Suprapubic skin (tissue), 4 donors: ENCODE measurements around the gene ARL5C. TPM values are rescaled to one million over a fixed set of nuclear protein-coding genes. Genes with fewer than 3 reads are reported as not detected.

Experiments
- DNase-seq, 2 donors: peaks; one replicate each; pipeline ENCODE4 v3.0.0-alpha.2; 2019; ENCODE audit warnings: low spot score in 2 of 2
- H3K27ac ChIP-seq: fragments of 200-600 bp; sonication (generic); one replicate; pipeline ENCODE4 v1.5.1; 2019
- H3K27me3 ChIP-seq: fragments of 200-600 bp; sonication (generic); one replicate; pipeline ENCODE4 v1.5.1; 2019
- H3K36me3 ChIP-seq: fragments of 200-600 bp; sonication (generic); one replicate; pipeline ENCODE4 v1.5.1; 2019
- H3K4me1 ChIP-seq: fragments of 200-600 bp; sonication (generic); one replicate; pipeline ENCODE4 v1.5.1; 2019
- H3K4me3 ChIP-seq: fragments of 200-600 bp; sonication (generic); one replicate; pipeline ENCODE4 v1.5.1; 2019; ENCODE audit warnings: mild to moderate bottlenecking
- H3K9me3 ChIP-seq: fragments of 200-600 bp; sonication (generic); one replicate; pipeline ENCODE4 v1.5.1; 2019
- CTCF ChIP-seq, 2 donors: fragments of 200-600 bp in 1 of 2; fragments of 450-650 bp in 1 of 2; sonication (generic) in 1 of 2; IDR thresholded peaks; one replicate each; pipeline ENCODE4 v1.5.1; 2016 to 2019; ENCODE audit warnings: antibody characterized with exemption in 2 of 2, mild to moderate bottlenecking in 1 of 2, moderate library complexity in 1 of 2
- EP300 ChIP-seq: sonication (generic); formaldehyde crosslinking; IDR thresholded peaks from one replicate; pipeline ENCODE4 v1.6.1; 2017; ENCODE audit warnings: antibody characterized with exemption
- POLR2A ChIP-seq, 2 donors: fragments of 450-650 bp; IDR thresholded peaks; one replicate each; pipeline ENCODE4 v1.6.1; 2017; ENCODE audit warnings: antibody characterized with exemption in 2 of 2, mild to moderate bottlenecking in 2 of 2, moderate library complexity in 2 of 2
- POLR2AphosphoS5 ChIP-seq, 3 donors: sonication (generic); formaldehyde crosslinking; IDR thresholded peaks; one replicate each; pipeline ENCODE4 v1.6.1; 2017; ENCODE audit warnings: antibody characterized with exemption in 3 of 3
- WGBS: methylation state at CpG from one replicate; pipeline ENCODE4 v1.1.5; 2018; 5-methylcytosine and 5-hydroxymethylcytosine counted together
- total RNA-seq, 4 donors: library from RNA; depleted of rRNA; stranded (reverse); fragments of >200 nt; gene quantifications; one replicate each; pipeline ENCODE4 v1.1.0, GENCODE V29; 2016

ARL5C gene
- total RNA-seq, 4 donors from 2014 or later: not detected

GRCh38 chr17:39108461-39109375 lies 57.2 kb downstream of the ARL5C start:
- H3K36me3 ChIP-seq: no peaks in the 10 kb centered on the region
- no peak for DNase-seq
- no peaks in the 10 kb centered on the region for H3K27me3 ChIP-seq
- no peak overlapping the region for H3K27ac ChIP-seq
- no peak overlapping the region for H3K4me3 ChIP-seq
- WGBS: 86% methylated on average over 19 of the region's 23 CpGs
- no peaks in the 10 kb centered on the region for H3K9me3 ChIP-seq
- H3K4me1 ChIP-seq: no peaks in the 10 kb centered on the region
- TF ChIP-seq EP300 (no peak), POLR2A (IDR thresholded peaks at IDR 0.05) (no peak), CTCF (IDR thresholded peaks at IDR 0.05) (no peak), POLR2AphosphoS5 (IDR thresholded peaks at IDR 0.05) (no peak)

GRCh38 chr17:39107973-39108372 lies 58.0 kb downstream of the ARL5C start:
- 89% methylated on average over 7 of the region's 8 CpGs for WGBS
- H3K4me3 ChIP-seq: no peak overlapping the region
- DNase-seq: no peak
- no peaks in the 10 kb centered on the region for H3K36me3 ChIP-seq
- TF ChIP-seq CTCF (IDR thresholded peaks at IDR 0.05): no peak
- no peak for TF ChIP-seq POLR2AphosphoS5 (IDR thresholded peaks at IDR 0.05)
- TF ChIP-seq EP300: no peak
- TF ChIP-seq POLR2A (IDR thresholded peaks at IDR 0.05): no peak
- H3K27me3 ChIP-seq: no peaks in the 10 kb centered on the region
- no peaks in the 10 kb centered on the region for H3K4me1 ChIP-seq
- no peak overlapping the region for H3K27ac ChIP-seq
- H3K9me3 ChIP-seq: no peaks in the 10 kb centered on the region

GRCh38 chr17:39107155-39107554 lies 58.8 kb downstream of the ARL5C start:
- Histone ChIP-seq H3K27ac (no peak overlapping the region), H3K27me3 (no peaks in the 10 kb centered on the region), H3K4me1 (no peaks in the 10 kb centered on the region), H3K9me3 (no peaks in the 10 kb centered on the region), H3K4me3 (no peak overlapping the region), H3K36me3 (no peaks in the 10 kb centered on the region)
- TF ChIP-seq CTCF (IDR thresholded peaks at IDR 0.05): no peak
- no peak for TF ChIP-seq POLR2A (IDR thresholded peaks at IDR 0.05)
- TF ChIP-seq EP300: no peak
- TF ChIP-seq POLR2AphosphoS5 (IDR thresholded peaks at IDR 0.05): no peak
- no peak for DNase-seq
- 92% methylated on average over 7 of the region's 7 CpGs for WGBS

Other genes with a start within 250 kb of the ARL5C start
- not detected for gene FBXO47, start 198.8 kb downstream of the ARL5C start, total RNA-seq
- 10 to 100 TPM in 1 of 4 donors, 1 to 10 TPM in 3; 5.3 to 14.1 (median 6.3) TPM for gene PLXDC1, start 14.5 kb downstream of the ARL5C start, total RNA-seq
- 10 to 100 TPM in 2 of 4 donors, 1 to 10 TPM in 2; 7.9 to 32.9 (median 17.1) TPM for gene CACNB1, start 31.5 kb upstream of the ARL5C start, total RNA-seq
- 1,000 to 10,000 TPM; 2,327 to 3,514 (median 3,192) TPM for gene RPL19, start 34.1 kb upstream of the ARL5C start, total RNA-seq
- gene STAC2, start 59.8 kb upstream of the ARL5C start, total RNA-seq: 10 to 100 TPM; 10.9 to 26.4 (median 16.5) TPM
- gene FBXL20, start 235.5 kb upstream of the ARL5C start, total RNA-seq: 10 to 100 TPM; 21.0 to 40.7 (median 26.4) TPM